GM23338 (cell line): ENCODE results near the gene KIAA1217. TPM values are rescaled to one million over a fixed set of nuclear protein-coding genes. Genes with fewer than 3 reads are reported as not detected.

ENCODE experiments used
- ATAC-seq: fragments of 200-7000 bp; cut with Tn5 transposase; 3 replicates; pipeline ENCODE4 v1.9.1; 2020
- DNase-seq: peaks from one replicate; pipeline ENCODE4 v3.0.0-alpha.2; 2015; ENCODE audit warnings: low spot score
- H2AFZ ChIP-seq: fragments of 200-600 bp; sonication (generic); 2 replicates; pipeline ENCODE4 v1.8.0; 2016; ENCODE audit warnings: antibody characterized with exemption, mild to moderate bottlenecking, moderate library complexity
- H3F3A ChIP-seq: fragments of 200-600 bp; sonication (generic); replicated peaks from 2 replicates; pipeline ENCODE4 v1.8.0; 2017; ENCODE audit warnings: antibody characterized with exemption, mixed run types, low read depth
- H3K27ac ChIP-seq: fragments of 200-600 bp; sonication (generic); 2 replicates; pipeline ENCODE4 v1.6.1; 2016; ENCODE audit warnings: low read depth
- H3K27me3 ChIP-seq: fragments of 200-600 bp; sonication (generic); 2 replicates; pipeline ENCODE4 v1.8.0; 2016; ENCODE audit warnings: mild to moderate bottlenecking, mixed run types, moderate library complexity; ENCODE audit not compliant: insufficient read depth
- H3K36me3 ChIP-seq: fragments of 200-600 bp; sonication (generic); 2 replicates; pipeline ENCODE4 v1.8.0; 2016; ENCODE audit warnings: mild to moderate bottlenecking; ENCODE audit not compliant: insufficient read depth
- H3K4me1 ChIP-seq: fragments of 200-600 bp; sonication (generic); 2 replicates; pipeline ENCODE4 v1.8.0; 2016; ENCODE audit warnings: mild to moderate bottlenecking, moderate library complexity; ENCODE audit not compliant: insufficient read depth
- H3K4me2 ChIP-seq: fragments of 200-600 bp; sonication (generic); 2 replicates; pipeline ENCODE4 v1.7.1; 2017; ENCODE audit warnings: mixed run types
- H3K4me3 ChIP-seq: fragments of 200-600 bp; sonication (generic); 2 replicates; pipeline ENCODE4 v1.6.1; 2016; ENCODE audit warnings: mixed run types
- H3K79me2 ChIP-seq: fragments of 200-600 bp; sonication (generic); replicated peaks from 2 replicates; pipeline ENCODE4 v1.8.0; 2017; ENCODE audit warnings: mild to moderate bottlenecking; ENCODE audit not compliant: insufficient read depth
- H3K9me2 ChIP-seq: fragments of 200-600 bp; sonication (generic); 2 replicates; pipeline ENCODE4 v1.8.0; 2017; ENCODE audit not compliant: insufficient read depth
- H4K20me1 ChIP-seq: fragments of 200-600 bp; sonication (generic); replicated peaks from 2 replicates; pipeline ENCODE4 v1.8.0; 2017; ENCODE audit warnings: mild to moderate bottlenecking; ENCODE audit not compliant: insufficient read depth
- H3K27ac Mint-ChIP-seq: 2 replicates; pipeline ENCODE4 v1.8.0; 2020; ENCODE audit warnings: inconsistent platforms, mild to moderate bottlenecking, moderate library complexity, mixed read lengths
- H3K27me3 Mint-ChIP-seq: 3 replicates; pipeline ENCODE4 v1.8.0; 2022; ENCODE audit warnings: low read depth, mild to moderate bottlenecking, moderate library complexity, mixed read lengths, inconsistent platforms; ENCODE audit not compliant: insufficient read depth, poor library complexity
- H3K36me3 Mint-ChIP-seq: 3 replicates; pipeline ENCODE4 v1.8.0; 2021; ENCODE audit warnings: low read depth, mild to moderate bottlenecking, inconsistent platforms, moderate library complexity, mixed read lengths
- H3K4me1 Mint-ChIP-seq: 3 replicates; pipeline ENCODE4 v1.8.0; 2020; ENCODE audit warnings: mild to moderate bottlenecking, inconsistent platforms, mixed read lengths
- H3K4me3 Mint-ChIP-seq: 3 replicates; pipeline ENCODE4 v1.8.0; 2021; ENCODE audit warnings: moderate library complexity, mild to moderate bottlenecking, inconsistent platforms, mixed read lengths
- H3K9me3 Mint-ChIP-seq: 3 replicates; pipeline ENCODE4 v1.8.0; 2020; ENCODE audit warnings: moderate library complexity, mild to moderate bottlenecking, inconsistent platforms, mixed read lengths
- CREB1 ChIP-seq: fragments of 250-450 bp; sonication (Bioruptor Pico); IDR thresholded peaks from 2 replicates; pipeline ENCODE4 v1.5.0; 2020; ENCODE audit warnings: low read depth, mild to moderate bottlenecking, moderate library complexity
- ETS1 ChIP-seq: IDR thresholded peaks from 2 replicates; pipeline ENCODE4 v1.6.1; 2016; ENCODE audit warnings: antibody characterized with exemption
- EZH2 ChIP-seq: fragments of 200-600 bp; sonication (generic); IDR thresholded peaks from one replicate; pipeline ENCODE4 v1.8.0; 2017; ENCODE audit warnings: antibody characterized with exemption, mild to moderate bottlenecking, low read depth; ENCODE audit not compliant: unreplicated experiment
- EZH2phosphoT487 ChIP-seq: fragments of 200-600 bp; sonication (generic); IDR thresholded peaks from one replicate; pipeline ENCODE4 v1.8.1; 2018; ENCODE audit warnings: antibody characterized with exemption; ENCODE audit not compliant: unreplicated experiment
- JUNB ChIP-seq: IDR thresholded peaks from one replicate; pipeline ENCODE4 v1.6.1; 2016; ENCODE audit warnings: antibody characterized with exemption; ENCODE audit not compliant: unreplicated experiment
- NANOG ChIP-seq: IDR thresholded peaks from 2 replicates; pipeline ENCODE4 v1.6.1; 2016; ENCODE audit warnings: antibody characterized with exemption, borderline replicate concordance
- POLR2AphosphoS5 ChIP-seq: IDR thresholded peaks from 2 replicates; pipeline ENCODE4 v1.6.1; 2016; ENCODE audit warnings: antibody characterized with exemption, low read depth
- STAT1 ChIP-seq: IDR thresholded peaks from one replicate; pipeline ENCODE4 v1.6.1; 2016; ENCODE audit warnings: antibody characterized with exemption; ENCODE audit not compliant: unreplicated experiment
- ZNF114 ChIP-seq: fragments of 250-450 bp; sonication (Bioruptor Pico); IDR thresholded peaks from 2 replicates; pipeline ENCODE4 v1.5.0; 2020; ENCODE audit warnings: mild to moderate bottlenecking, moderate library complexity
- ZNF331 ChIP-seq: fragments of 250-450 bp; sonication (Bioruptor Pico); IDR thresholded peaks from 2 replicates; pipeline ENCODE4 v1.5.0; 2020; ENCODE audit warnings: low read depth, mild to moderate bottlenecking, moderate library complexity
- ZNF462 ChIP-seq: fragments of 250-450 bp; sonication (Bioruptor Pico); IDR thresholded peaks from 2 replicates; pipeline ENCODE4 v1.5.0; 2020; ENCODE audit warnings: mild to moderate bottlenecking, moderate library complexity
- polyA plus RNA-seq: library from polyadenylated mRNA; unstranded; fragments of >200 nt; fragmentation: Nextera tagmentation; extraction: Ambion mirVana; gene quantifications from 2 replicates; pipeline ENCODE4 v1.2.1, GENCODE V29; 2016
- total RNA-seq: library from RNA; depleted of rRNA; stranded (reverse); fragments of >200 nt; shearing (Covaris generic); gene quantifications from 2 replicates; pipeline ENCODE4 v1.2.3, GENCODE V29; 2014
- TF ChIP-seq, protein P1 (sequence below), 2 experiments: fragments of 200-600 bp in 1 of 2; sonication (generic) in 1 of 2; conservative IDR thresholded peaks; 2 replicates each; pipeline versions ENCODE4 v1.5.1 to v1.6.1; 2016 to 2017; ENCODE audit warnings: antibody characterized with exemption in 2 of 2, low read depth in 2 of 2, mild to moderate bottlenecking in 2 of 2, moderate library complexity in 1 of 2

KIAA1217 gene
- total and polyA plus RNA-seq, 2 experiments from 2014 or later: 6.4 to 9.1 TPM

- H3K36me3 Mint-ChIP-seq: no peaks in the 10 kb centered on the region
- no peaks in the 10 kb centered on the region for H3K27me3 ChIP-seq
- H3K27me3 Mint-ChIP-seq: peaks cover 16% of the 10 kb centered on the region
- no peak overlapping the region for H2AFZ ChIP-seq
- TF ChIP-seq ZNF331 (CRISPR knock-in tag): no peak
- no peak for TF ChIP-seq ZNF462 (CRISPR knock-in tag)
- TF ChIP-seq EZH2: no peak
- no peak for TF ChIP-seq ETS1
- no peak for TF ChIP-seq NANOG
- TF ChIP-seq POLR2AphosphoS5: no peak
- no peak for TF ChIP-seq ZNF114 (CRISPR knock-in tag)
- TF ChIP-seq STAT1: no peak
- TF ChIP-seq, protein P1, sequence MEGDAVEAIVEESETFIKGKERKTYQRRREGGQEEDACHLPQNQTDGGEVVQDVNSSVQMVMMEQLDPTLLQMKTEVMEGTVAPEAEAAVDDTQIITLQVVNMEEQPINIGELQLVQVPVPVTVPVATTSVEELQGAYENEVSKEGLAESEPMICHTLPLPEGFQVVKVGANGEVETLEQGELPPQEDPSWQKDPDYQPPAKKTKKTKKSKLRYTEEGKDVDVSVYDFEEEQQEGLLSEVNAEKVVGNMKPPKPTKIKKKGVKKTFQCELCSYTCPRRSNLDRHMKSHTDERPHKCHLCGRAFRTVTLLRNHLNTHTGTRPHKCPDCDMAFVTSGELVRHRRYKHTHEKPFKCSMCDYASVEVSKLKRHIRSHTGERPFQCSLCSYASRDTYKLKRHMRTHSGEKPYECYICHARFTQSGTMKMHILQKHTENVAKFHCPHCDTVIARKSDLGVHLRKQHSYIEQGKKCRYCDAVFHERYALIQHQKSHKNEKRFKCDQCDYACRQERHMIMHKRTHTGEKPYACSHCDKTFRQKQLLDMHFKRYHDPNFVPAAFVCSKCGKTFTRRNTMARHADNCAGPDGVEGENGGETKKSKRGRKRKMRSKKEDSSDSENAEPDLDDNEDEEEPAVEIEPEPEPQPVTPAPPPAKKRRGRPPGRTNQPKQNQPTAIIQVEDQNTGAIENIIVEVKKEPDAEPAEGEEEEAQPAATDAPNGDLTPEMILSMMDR (conservative IDR thresholded peaks at IDR 0.05; ENCODE audit: low read depth in 2 of 2): no peak
- no peak for TF ChIP-seq CREB1 (CRISPR knock-in tag)
- no peak for TF ChIP-seq EZH2phosphoT487
- no peak for TF ChIP-seq JUNB
- H3K9me3 Mint-ChIP-seq: no peaks in the 10 kb centered on the region
- H3K27ac ChIP-seq: no peak overlapping the region
- ATAC-seq: no peak
- DNase-seq: peak; percentile 38
- H3K79me2 ChIP-seq: no peaks in the 10 kb centered on the region
- H3F3A ChIP-seq: no peaks in the 10 kb centered on the region
- H3K4me1 ChIP-seq: peaks cover 16% of the 10 kb centered on the region
- H3K4me3 ChIP-seq: no peak overlapping the region
- no peaks in the 10 kb centered on the region for H4K20me1 ChIP-seq
- 0 out of 2 replicates have a peak overlapping the region, but pooled peaks have one; percentile 8 for H3K4me2 ChIP-seq
- H3K36me3 ChIP-seq: no peaks in the 10 kb centered on the region
- H3K4me1 Mint-ChIP-seq: peaks cover 35% of the 10 kb centered on the region
- H3K4me3 Mint-ChIP-seq: no peak overlapping the region
- H3K27ac Mint-ChIP-seq: no peak overlapping the region
- no peaks in the 10 kb centered on the region for H3K9me2 ChIP-seq
Measured at GRCh38 chr10:24249829-24250415, 41.0 kb downstream of the KIAA1217 start.
